ENCODE data around the gene RPS6KL1. TPM values are rescaled to one million over a fixed set of nuclear protein-coding genes. Genes with fewer than 3 reads are reported as not detected.

Gene RPS6KL1
- total and polyA plus RNA-seq, 11 donors, result 8.3 to 26.8 (median 17.8) TPM

- H3K27ac ChIP-seq, result peak overlapping the region; percentile 78 to 99 (median 96)
- H3K36me3 ChIP-seq, result peaks cover 0 to 34% (median 9%) of the 10 kb centered on the region in 9 donors
- H3K27me3 ChIP-seq, result no peaks in the 10 kb centered on the region
- no peaks in the 10 kb centered on the region for H3K9me3 ChIP-seq
- H3K4me1 ChIP-seq, result peaks cover 6 to 56% (median 47%) of the 10 kb centered on the region in 12 donors
- H3K4me3 ChIP-seq, result peak overlapping the region; percentile 69 to 99 (median 91)
- intact Hi-C loops (cut with DNase I), result no loop called here
- ATAC-seq (peak in 3 of 4 donors; percentile 18 to 66 (median 60)), DNase-seq (peak; percentile 35 to 73 (median 59))
- WGBS, 4 donors, result 1 to 2% (median 1%) methylated on average over 17 to 49 of the region's 49 CpGs
- TF ChIP-seq CTCF (IDR thresholded peaks at IDR 0.05), result no peak
- TF ChIP-seq POLR2A (IDR thresholded peaks at IDR 0.05), result no peak
Measured at GRCh38 chr14:74882103-74882920, 40.7 kb downstream of the RPS6KL1 start.

DNA sequence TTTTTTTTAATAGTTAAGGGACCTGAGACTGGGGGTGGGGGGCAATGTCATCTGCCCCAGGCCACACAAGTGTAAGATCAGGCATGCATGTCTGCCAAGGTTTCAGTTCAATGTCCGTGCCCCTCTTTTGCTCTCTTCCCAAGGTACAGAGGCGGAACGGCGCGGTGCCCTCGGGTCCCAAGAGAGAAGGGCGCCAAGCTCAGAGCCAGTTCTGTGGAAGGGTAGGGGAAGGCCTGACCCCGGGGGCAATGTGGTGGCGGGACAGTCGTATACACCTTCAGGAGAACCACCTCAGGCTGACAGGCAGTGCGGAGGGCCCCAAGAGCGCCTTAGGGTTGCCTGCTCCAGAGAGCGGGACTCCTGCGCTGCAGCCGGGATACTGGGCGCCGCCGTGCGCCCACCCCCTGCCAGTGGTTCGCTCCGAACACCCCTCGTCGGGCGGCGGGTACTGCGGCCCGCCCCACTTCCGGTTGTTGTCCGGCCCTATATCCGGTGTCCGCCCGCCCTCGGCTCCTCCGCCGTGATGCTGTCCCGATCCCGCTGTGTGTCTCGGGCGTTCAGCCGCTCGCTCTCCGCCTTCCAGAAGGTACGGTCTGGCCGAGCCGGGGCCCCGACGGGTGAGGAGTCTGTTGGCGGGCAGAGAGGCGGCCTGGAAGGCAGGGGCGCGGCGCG is 41.5 kb downstream of the RPS6KL1 start, which contains the start of gene DLST:
TSS of gene DLST (plus strand) at position 486 of the 672 bp plus-strand sequence. CDS start at position 524, 38 bp downstream.
- Histone ChIP-seq H3K4me3 (peak within 1 kb of the TSS; percentile 69 to 99 (median 91)), H3K4me1 (peaks cover 6 to 51% (median 43%) of the 10 kb centered on the region in 12 donors), H3K9me3 (no peaks in the 10 kb centered on the region), H3K27ac (peak within 1 kb of the TSS; percentile 78 to 99 (median 96)), H3K27me3 (no peaks in the 10 kb centered on the region), H3K36me3 (peaks cover 0 to 27% (median 3%) of the 10 kb centered on the region in 9 donors)
- intact Hi-C loops (cut with DNase I), result no loop called here
- 0 to 1% (median 0%) methylated on average over 38 to 53 of the region's 53 CpGs for WGBS, 4 donors
- no peak for TF ChIP-seq CTCF (IDR thresholded peaks at IDR 0.05)
- TF ChIP-seq POLR2A (IDR thresholded peaks at IDR 0.05), result peak in 1 of 2 donors; percentile 83
- ATAC-seq, result peak; percentile 95 to 99 (median 98)
- peak; percentile 87 to 94 (median 91) for DNase-seq

DNA sequence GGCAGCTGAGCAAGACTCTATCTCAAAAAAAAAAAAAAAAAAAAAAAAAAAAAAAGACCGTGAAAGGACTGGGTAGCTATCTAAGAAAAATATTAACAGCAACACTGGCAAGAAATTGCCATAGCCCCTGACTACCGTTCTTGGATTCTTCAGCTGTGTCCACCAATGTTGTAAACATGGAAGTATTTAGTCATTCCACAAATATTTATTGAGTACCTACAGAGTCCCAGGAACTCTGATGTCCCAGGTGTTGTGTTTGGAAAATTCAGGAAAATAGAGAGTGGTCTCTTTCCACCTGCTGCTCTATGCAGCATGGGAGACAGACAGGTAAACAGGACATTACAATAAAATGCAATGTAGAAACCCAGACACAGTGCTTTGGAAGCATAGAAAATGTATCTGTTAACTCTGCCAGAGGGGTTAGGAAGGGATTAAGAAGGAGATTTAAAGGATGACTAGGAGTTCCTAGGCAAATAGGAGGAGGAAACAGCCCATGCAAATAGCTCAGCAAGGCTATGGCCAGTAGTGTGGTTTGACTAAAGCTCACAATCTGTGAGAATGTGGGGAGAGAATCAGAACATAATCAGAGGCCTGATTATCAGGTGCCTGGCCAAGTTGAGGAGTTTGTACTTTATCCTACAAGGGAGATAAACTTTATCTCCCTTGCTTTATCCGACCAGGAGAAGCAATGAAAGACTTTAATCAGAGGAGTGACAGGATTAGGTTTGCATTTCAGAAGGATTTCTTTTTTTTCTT is 43.5 kb downstream of the RPS6KL1 start:
- Histone ChIP-seq H3K4me1 (peaks cover 6 to 42% (median 24%) of the 10 kb centered on the region in 12 donors), H3K27me3 (no peaks in the 10 kb centered on the region), H3K36me3 (peaks cover 0 to 9% (median 0%) of the 10 kb centered on the region in 9 donors), H3K9me3 (no peaks in the 10 kb centered on the region), H3K27ac (no peak overlapping the region), H3K4me3 (no peak overlapping the region)
- no peak for ATAC-seq
- TF ChIP-seq CTCF (IDR thresholded peaks at IDR 0.05) (no peak), POLR2A (IDR thresholded peaks at IDR 0.05) (no peak)
- no peak for DNase-seq
- intact Hi-C loops (cut with DNase I), result no loop called here
- WGBS, 4 donors, result 74 to 80% (median 76%) methylated on average over 3 of the region's 3 CpGs

Measured in heart left ventricle (tissue), 16 donors.